SK-N-MC (cell line): ENCODE data around the gene TBRG4.

Experiments
- EZH2 ChIP-seq: fragments of 200-600 bp; sonication (generic); IDR thresholded peaks from one replicate; pipeline ENCODE4 v1.6.1; 2017; ENCODE audit warnings: antibody characterized with exemption
- FOXP2 ChIP-seq: optimal IDR thresholded peaks from 2 replicates; pipeline ENCODE3; 2011; ENCODE audit warnings: mild to moderate bottlenecking, moderate library complexity; ENCODE audit not compliant: insufficient read depth; ENCODE audit errors: extremely low read length, control extremely low read depth
- POLR2AphosphoS5 ChIP-seq: IDR thresholded peaks from 2 replicates; pipeline ENCODE4 v1.6.1; 2012; ENCODE audit warnings: mild to moderate bottlenecking, low read depth, low read length, borderline replicate concordance

DNA sequence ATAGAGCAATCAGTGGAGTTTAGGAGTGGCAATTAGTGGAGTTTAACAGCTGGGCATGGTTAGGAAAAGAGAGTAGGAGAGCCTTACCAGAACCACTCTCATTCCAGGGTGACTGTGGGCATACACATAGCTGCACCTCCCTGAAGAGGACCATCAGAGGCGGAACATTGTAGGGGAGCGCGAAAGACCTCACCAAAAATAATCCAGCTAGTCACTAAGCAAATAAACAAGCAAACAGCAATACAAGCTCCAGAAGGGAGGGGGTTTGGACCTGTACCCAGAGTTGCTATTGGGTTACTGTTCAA, 18.6 kb downstream of the TBRG4 start:
- TF ChIP-seq POLR2AphosphoS5 (no peak), EZH2 (no peak), FOXP2 (no peak)
